Naive thymus-derived CD4-positive, alpha-beta T cell (primary cell): ENCODE data around the gene NBPF20. TPM values are rescaled to one million over a fixed set of nuclear protein-coding genes. Genes with fewer than 3 reads are reported as not detected.

ENCODE experiments used
- polyA plus RNA-seq, 2 donors: library from polyadenylated mRNA; unstranded; fragments of 300-500 nt; fragmentation: Illumina TruSeq; gene quantifications; one replicate each; pipeline ENCODE4 v1.2.3, GENCODE V29; 2021
- total RNA-seq, 6 experiments: library from RNA in 5 of 6; stranded (reverse) in 5 of 6; gene quantifications; 1 replicate in 5 of 6; 2 replicates in 1 of 6; pipeline ENCODE4 v1.2.3 and lab custom pipeline; 2021 to 2026

The NBPF20 gene
- total and polyA plus RNA-seq, 7 experiments from 2014 or later: 0.60 to 6.0 (median 4.3) TPM

Other genes starting within 250 kb of the NBPF20 start
- gene PPIAL4D, start 183.4 kb downstream of the NBPF20 start, total RNA-seq: not detected
- not detected for gene PPIAL4D, start 183.4 kb downstream of the NBPF20 start, polyA plus RNA-seq
- 10 to 100 TPM; 32.3 to 36.5 (median 32.9) TPM for gene GPR89A, start 182.4 kb upstream of the NBPF20 start, total RNA-seq
- 10 to 100 TPM; 23.5 to 24.7 TPM for gene GPR89A, start 182.4 kb upstream of the NBPF20 start, polyA plus RNA-seq